Inferior parietal cortex (tissue), 1 donor: ENCODE data around the gene XPO4.
"Not testable (repeated sequence)": the region's sequence is repeated elsewhere in the genome, so short reads cannot be mapped to it uniquely, and the experiment has no call there.

Experiments used
- DNase-seq: peaks from one replicate; pipeline ENCODE4 v3.0.0-alpha.2; 2016; ENCODE audit errors: extremely low spot score

Gene XPO4

GRCh38 chr13:20787180-20787579 is 115.4 kb downstream of the XPO4 start:
- no peak for DNase-seq

- no peak for DNase-seq
These were observed 120.3 kb downstream of the XPO4 start for GRCh38 chr13:20782116-20782708.

GRCh38 chr13:20780317-20780716 is 122.2 kb downstream of the XPO4 start:
- no peak for DNase-seq

GRCh38 chr13:20779405-20779804 is 123.1 kb downstream of the XPO4 start:
- DNase-seq: no peak

GRCh38 chr13:20778311-20778710 is 124.2 kb downstream of the XPO4 start:
- DNase-seq: no peak

- DNase-seq: no peak
These were observed 125.8 kb downstream of the XPO4 start for GRCh38 chr13:20776751-20777150.

GRCh38 chr13:20775961-20776360 is 126.6 kb downstream of the XPO4 start:
- DNase-seq: no peak

GRCh38 chr13:20774746-20775145 is 127.8 kb downstream of the XPO4 start:
- DNase-seq: no peak

GRCh38 chr13:20773194-20774080 is 129.1 kb downstream of the XPO4 start, which contains the start of gene EEF1AKMT1:
Gene EEF1AKMT1 (minus strand): TSS chr13:20773961. CDS start chr13:20757598, 16,363 bp downstream.
- peak; percentile 93 for DNase-seq

- no peak for DNase-seq
These were observed 130.0 kb downstream of the XPO4 start for GRCh38 chr13:20772401-20773131.

GRCh38 chr13:20769834-20770233 is 132.7 kb downstream of the XPO4 start:
- DNase-seq: no peak

GRCh38 chr13:20769091-20769490 is 133.5 kb downstream of the XPO4 start:
- no peak for DNase-seq

- no peak for DNase-seq
These were observed 135.1 kb downstream of the XPO4 start for GRCh38 chr13:20767309-20767943.

GRCh38 chr13:20760872-20761271 is 141.7 kb downstream of the XPO4 start:
- no peak for DNase-seq

- DNase-seq: no peak
These were observed 148.5 kb downstream of the XPO4 start for GRCh38 chr13:20754009-20754408.

- DNase-seq: no peak
These were observed 153.2 kb downstream of the XPO4 start for GRCh38 chr13:20749377-20749776.

GRCh38 chr13:20743830-20744404 is 158.6 kb downstream of the XPO4 start:
- not testable (repeated sequence) for DNase-seq

GRCh38 chr13:20740021-20740420 is 162.5 kb downstream of the XPO4 start:
- no peak for DNase-seq

GRCh38 chr13:20738616-20739015 is 163.9 kb downstream of the XPO4 start:
- DNase-seq: no peak

- no peak for DNase-seq
These were observed 172.6 kb downstream of the XPO4 start for GRCh38 chr13:20729633-20730585.
